T-cell (primary cell): Measurements from ENCODE around the gene AP1S2. TPM values are rescaled to one million over a fixed set of nuclear protein-coding genes. Genes with fewer than 3 reads are reported as not detected.
"Not testable (repeated sequence)": the region's sequence is repeated elsewhere in the genome, so short reads cannot be mapped to it uniquely, and the experiment has no call there.

Source experiments
- ATAC-seq, 4 experiments: fragments of 200-7000 bp in 3 of 4; fragments of 150-1000 bp in 1 of 4; cut with Tn5 transposase; replicated peaks in 1 of 4; 1 replicate in 3 of 4; 2 replicates in 1 of 4; pipeline ENCODE4 v1.10.0; 2021; ENCODE audit warnings: moderate library complexity in 3 of 4, mild to moderate bottlenecking in 2 of 4, moderate number of reproducible peaks in 1 of 4
- CTCF ChIA-PET, 2 donors: fragments of 300-600 bp; sonication (Branson Sonifier 250); formaldehyde crosslinking; loops; one replicate each; lab custom pipeline; 2022; ENCODE audit warnings: antibody characterized with exemption in 2 of 2; lab: Charles Lee
- POLR2A ChIA-PET, 2 donors: fragments of 300-600 bp; sonication (Branson Sonifier 250); formaldehyde crosslinking; loops; one replicate each; lab custom pipeline; 2022; ENCODE audit warnings: antibody characterized with exemption in 2 of 2; lab: Charles Lee
- DNase-seq, 35 experiments: peaks; one replicate each; pipeline versions ENCODE4 v3.0.0 to v3.0.0-alpha.2; 2013 to 2023
- H3K27ac ChIP-seq: one replicate; pipeline ENCODE4 v1.5.1; 2013; ENCODE audit warnings: low read length
- H3K27me3 ChIP-seq, 2 experiments: replicated peaks in 1 of 2; 1 replicate in 1 of 2; 2 replicates in 1 of 2; pipeline versions ENCODE4 v1.6.1 to v1.7.0; 2013; ENCODE audit warnings: low read length in 1 of 2, mixed read lengths in 1 of 2; ENCODE audit not compliant: control insufficient read depth in 2 of 2, insufficient read depth in 2 of 2; ENCODE audit errors: extremely low read depth in 1 of 2
- H3K36me3 ChIP-seq, 2 donors: 1 replicate in 1 of 2; 2 replicates in 1 of 2; pipeline versions ENCODE4 v1.6.1 to v1.7.0; 2013; ENCODE audit warnings: low read length in 1 of 2; ENCODE audit not compliant: control insufficient read depth in 2 of 2, insufficient read depth in 1 of 2; ENCODE audit errors: extremely low read depth in 1 of 2
- H3K4me1 ChIP-seq, 2 experiments: 1 replicate in 1 of 2; 2 replicates in 1 of 2; pipeline versions ENCODE4 v1.6.1 to v1.7.0; 2013; ENCODE audit warnings: low read length in 2 of 2, mixed read lengths in 1 of 2; ENCODE audit not compliant: insufficient read depth in 2 of 2, control insufficient read depth in 1 of 2; ENCODE audit errors: extremely low read depth in 1 of 2
- H3K4me3 ChIP-seq, 2 donors: 1 replicate in 1 of 2; 2 replicates in 1 of 2; pipeline versions ENCODE4 v1.5.1 to v1.7.0; 2013; ENCODE audit warnings: mild to moderate bottlenecking in 2 of 2, low read length in 1 of 2, moderate library complexity in 1 of 2; ENCODE audit not compliant: control insufficient read depth in 1 of 2; ENCODE audit errors: extremely low read depth in 1 of 2
- H3K9me3 ChIP-seq: 2 replicates; pipeline ENCODE4 v1.7.0; 2013
- H3K27ac Mint-ChIP-seq, 2 donors: one replicate each; pipeline ENCODE4 v1.8.0; 2020 to 2021; ENCODE audit warnings: mild to moderate bottlenecking in 2 of 2, mixed read lengths in 2 of 2
- H3K27me3 Mint-ChIP-seq, 2 donors: one replicate each; pipeline ENCODE4 v1.8.0; 2021 to 2022; ENCODE audit warnings: mixed read lengths in 2 of 2
- H3K36me3 Mint-ChIP-seq: one replicate; pipeline ENCODE4 v1.8.0; 2021; ENCODE audit warnings: mixed read lengths
- H3K4me1 Mint-ChIP-seq, 3 donors: one replicate each; pipeline ENCODE4 v1.8.0; 2020 to 2022; ENCODE audit warnings: mixed read lengths in 3 of 3, mild to moderate bottlenecking in 1 of 3
- H3K4me3 Mint-ChIP-seq, 3 donors: one replicate each; pipeline ENCODE4 v1.8.0; 2020 to 2022; ENCODE audit warnings: mild to moderate bottlenecking in 3 of 3, mixed read lengths in 3 of 3, moderate library complexity in 3 of 3
- H3K9me3 Mint-ChIP-seq, 3 donors: one replicate each; pipeline ENCODE4 v1.8.0; 2020 to 2022; ENCODE audit warnings: mixed read lengths in 3 of 3
- WGBS: methylation state at CpG from one replicate; pipeline ENCODE4 v1.1.5; 2013; ENCODE audit warnings: missing lambda C conversion rate; ENCODE audit not compliant: insufficient coverage; 5-methylcytosine and 5-hydroxymethylcytosine counted together
- total RNA-seq, 35 experiments: library from RNA in 6 of 35; stranded (reverse) in 6 of 35; fragments of 120-200 nt in 1 of 35; gene quantifications; one replicate each; pipeline versions ENCODE4 v1.2.1 to v1.2.4 and lab custom pipeline; 2013 to 2026

Gene AP1S2
- total RNA-seq, 5 donors from 2014 or later (not counting 1 experiment from before 2014, with no cell fraction given), result 19.1 to 29.5 (median 25.3) TPM

DNA sequence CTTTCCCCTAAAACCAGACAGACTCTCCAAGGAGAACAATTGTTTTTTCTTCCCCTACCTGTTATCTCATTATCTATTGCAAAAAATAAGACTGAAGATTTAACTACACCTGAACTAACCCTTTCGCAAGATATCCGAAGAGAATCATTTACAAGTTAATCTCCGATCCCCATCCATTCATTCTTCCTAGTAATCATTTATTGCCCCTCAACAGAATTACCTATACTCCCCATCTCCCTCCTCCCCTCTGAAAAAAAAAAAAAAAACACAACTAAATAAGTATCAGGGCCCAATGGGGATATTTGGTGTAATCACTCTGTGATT is 28.9 kb upstream of the AP1S2 start:
- no CpG with 5 or more reads among the region's 3 CpGs for WGBS
- ChIA-PET CTCF (no interaction called here), POLR2A (no interaction called here)
- ATAC-seq (no peak), DNase-seq (no peak)
- peaks cover 8 to 43% of the 10 kb centered on the region in 2 donors for H3K27me3 Mint-ChIP-seq
- H3K4me3 ChIP-seq, result no peak overlapping the region
- H3K4me3 Mint-ChIP-seq, result no peak overlapping the region
- peaks cover 3 to 4% (median 4%) of the 10 kb centered on the region in 3 donors for H3K9me3 Mint-ChIP-seq
- peaks cover 3 to 13% (median 12%) of the 10 kb centered on the region in 3 donors for H3K4me1 Mint-ChIP-seq
- peaks cover 0 to 6% of the 10 kb centered on the region in 2 experiments for H3K4me1 ChIP-seq
- no peaks in the 10 kb centered on the region for H3K36me3 Mint-ChIP-seq
- H3K27ac Mint-ChIP-seq, result no peak overlapping the region
- no peaks in the 10 kb centered on the region for H3K36me3 ChIP-seq
- peaks cover 0 to 3% of the 10 kb centered on the region in 2 experiments for H3K27me3 ChIP-seq
- no peak overlapping the region for H3K27ac ChIP-seq
- H3K9me3 ChIP-seq, result no peaks in the 10 kb centered on the region

DNA sequence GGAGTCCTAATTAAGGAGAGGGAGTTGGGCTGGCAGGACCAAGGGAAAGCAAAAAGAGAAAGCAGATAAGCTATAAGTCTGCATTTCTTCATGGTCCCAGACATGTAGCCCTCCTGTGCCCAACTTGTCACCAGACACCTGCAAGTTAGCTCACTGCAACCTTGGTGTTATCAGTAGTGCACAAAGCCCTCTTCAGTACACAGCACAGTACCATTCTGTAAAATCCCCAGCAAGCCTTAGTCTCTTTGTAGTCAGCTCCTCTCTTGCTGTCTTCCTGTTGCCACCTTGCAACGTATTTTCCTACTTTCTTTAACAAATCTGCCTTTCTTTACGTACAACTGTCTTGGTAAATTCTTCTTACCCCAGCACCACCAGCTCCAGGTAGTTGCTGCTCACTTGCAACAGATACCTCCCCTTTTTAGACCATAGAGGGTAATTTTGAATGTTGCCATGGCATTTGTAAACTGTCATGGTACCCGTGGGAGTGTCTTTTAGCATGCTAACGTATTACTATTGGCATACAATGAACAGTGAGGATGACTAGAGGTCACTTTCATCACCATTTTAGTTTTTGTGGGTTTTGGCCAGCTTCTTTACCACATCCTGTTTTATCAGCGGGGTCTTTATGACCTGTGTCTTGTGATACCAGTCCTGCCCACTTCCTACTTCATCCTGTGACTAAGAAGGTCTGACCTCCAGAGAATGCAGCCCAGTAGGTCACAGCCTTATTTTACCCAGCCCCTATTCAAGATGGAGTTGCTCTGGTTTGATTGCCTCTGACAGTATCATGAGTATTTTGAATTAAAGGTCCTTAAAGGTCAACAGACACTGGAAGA is 28.3 kb upstream of the AP1S2 start:
- H3K9me3 ChIP-seq, result no peaks in the 10 kb centered on the region
- Mint-ChIP-seq H3K4me1 (peaks cover 3 to 13% (median 12%) of the 10 kb centered on the region in 3 donors), H3K27ac (no peak overlapping the region), H3K4me3 (no peak overlapping the region), H3K27me3 (peaks cover 8 to 46% of the 10 kb centered on the region in 2 donors), H3K9me3 (peaks cover 3 to 4% (median 4%) of the 10 kb centered on the region in 3 donors), H3K36me3 (no peaks in the 10 kb centered on the region)
- POLR2A ChIA-PET, result no interaction called here
- H3K4me1 ChIP-seq, result peaks cover 0 to 6% of the 10 kb centered on the region in 2 experiments
- H3K27me3 ChIP-seq, result peaks cover 0 to 3% of the 10 kb centered on the region in 2 experiments
- no peaks in the 10 kb centered on the region for H3K36me3 ChIP-seq
- no CpG with 5 or more reads among the region's 5 CpGs for WGBS
- DNase-seq (peak in 3 of 35 experiments; percentile 0 to 10 (median 6)), ATAC-seq (peak in 1 of 4 experiments; percentile 39)
- CTCF ChIA-PET, result no interaction called here
- no peak overlapping the region for H3K4me3 ChIP-seq
- no peak overlapping the region for H3K27ac ChIP-seq

DNA sequence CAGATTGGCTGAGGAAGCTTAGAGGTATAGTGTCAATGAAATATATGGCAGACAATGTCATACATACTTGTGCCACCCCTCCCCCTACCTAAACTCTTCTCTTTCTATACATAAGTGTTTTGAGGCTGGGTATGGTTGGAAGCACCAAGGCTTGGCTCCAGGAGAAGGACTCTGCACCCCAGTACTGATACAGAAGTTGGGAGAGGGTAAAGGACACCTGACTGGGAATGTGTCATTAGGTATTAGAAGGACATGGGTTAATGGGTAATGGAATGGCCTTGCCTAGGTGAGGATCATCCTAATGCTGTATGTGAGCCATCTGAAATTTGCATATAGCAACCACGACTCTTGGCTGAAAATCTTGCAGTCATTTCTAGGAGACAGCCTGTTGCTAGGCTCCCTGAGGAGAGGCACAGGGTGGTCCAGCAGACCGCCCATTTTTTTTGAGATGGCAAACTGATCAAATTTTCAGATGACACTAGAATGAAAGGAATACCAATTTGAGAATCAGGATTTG is 26.8 kb upstream of the AP1S2 start:
- POLR2A ChIA-PET, result no interaction called here
- Mint-ChIP-seq H3K4me1 (peaks cover 3 to 13% (median 12%) of the 10 kb centered on the region in 3 donors), H3K27ac (no peak overlapping the region), H3K36me3 (no peaks in the 10 kb centered on the region), H3K4me3 (no peak overlapping the region), H3K9me3 (peaks cover 3 to 4% (median 4%) of the 10 kb centered on the region in 3 donors), H3K27me3 (peaks cover 8 to 38% of the 10 kb centered on the region in 2 donors)
- H3K36me3 ChIP-seq, result no peaks in the 10 kb centered on the region
- no peak for DNase-seq
- H3K4me1 ChIP-seq, result peaks cover 0 to 6% of the 10 kb centered on the region in 2 experiments
- H3K4me3 ChIP-seq, result no peak overlapping the region
- H3K27ac ChIP-seq, result no peak overlapping the region
- CTCF ChIA-PET, result no interaction called here
- peaks cover 0 to 3% of the 10 kb centered on the region in 2 experiments for H3K27me3 ChIP-seq
- no CpG with 5 or more reads among the region's 2 CpGs for WGBS
- no peak for ATAC-seq
- H3K9me3 ChIP-seq, result no peaks in the 10 kb centered on the region

DNA sequence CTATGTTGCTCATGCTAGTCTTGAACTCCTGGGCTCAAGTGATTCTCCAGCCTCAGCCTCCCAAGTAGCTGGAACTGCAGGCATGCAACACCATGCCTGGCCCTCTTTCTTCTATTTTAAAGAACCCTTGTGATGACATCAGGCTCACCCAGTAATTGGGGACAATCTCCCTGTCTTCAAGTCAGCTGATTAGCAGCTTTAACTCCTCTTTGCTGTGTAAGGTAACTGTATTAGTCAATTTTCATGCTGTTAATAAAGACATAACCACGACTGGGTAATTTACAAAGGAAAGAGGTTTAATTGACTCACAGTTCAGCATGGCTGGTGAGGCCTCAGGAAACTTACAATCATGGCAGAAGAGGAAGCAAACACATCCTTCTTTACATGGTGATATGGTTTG is 23.3 kb upstream of the AP1S2 start:
- H3K4me1 ChIP-seq, POLR2A ChIA-PET, H3K36me3 Mint-ChIP-seq, CTCF ChIA-PET, H3K9me3 ChIP-seq, H3K27ac Mint-ChIP-seq, ATAC-seq, H3K9me3 Mint-ChIP-seq, H3K36me3 ChIP-seq, H3K4me3 ChIP-seq, DNase-seq, H3K27ac ChIP-seq, H3K27me3 ChIP-seq, H3K4me3 Mint-ChIP-seq: not testable (repeated sequence)
- WGBS, result no CpG with 5 or more reads among the region's 1 CpG
- peaks cover 4 to 30% of the 10 kb centered on the region in 2 donors for H3K27me3 Mint-ChIP-seq
- H3K4me1 Mint-ChIP-seq, result peaks cover 2 to 16% (median 4%) of the 10 kb centered on the region in 3 donors

DNA sequence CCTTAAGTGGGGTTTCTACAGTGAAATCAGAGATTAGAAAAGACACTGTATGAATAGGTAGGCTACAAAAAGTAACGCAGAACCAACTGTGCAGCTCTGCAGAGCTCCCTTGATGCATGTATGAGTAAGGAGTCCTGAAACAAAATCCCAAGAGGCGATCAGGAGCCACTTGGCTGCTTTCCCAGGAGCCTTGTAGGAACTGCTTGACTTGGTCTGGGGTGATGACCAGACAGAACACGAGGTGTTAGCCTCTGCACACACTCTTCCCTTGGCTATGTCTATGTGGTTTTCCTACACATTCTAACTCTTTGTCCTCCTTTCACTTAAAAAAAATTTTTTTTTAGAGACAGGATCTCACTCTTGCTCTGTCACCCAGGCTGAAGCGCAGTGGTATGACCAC is 22.8 kb upstream of the AP1S2 start:
- H3K9me3 ChIP-seq, result no peaks in the 10 kb centered on the region
- no peak overlapping the region for H3K27ac ChIP-seq
- CTCF ChIA-PET, result no interaction called here
- Mint-ChIP-seq H3K4me1 (peaks cover 0 to 11% (median 1%) of the 10 kb centered on the region in 3 donors), H3K36me3 (no peaks in the 10 kb centered on the region), H3K27ac (no peak overlapping the region), H3K27me3 (peaks cover 4 to 27% of the 10 kb centered on the region in 2 donors), H3K4me3 (no peak overlapping the region), H3K9me3 (peaks cover 3 to 4% (median 4%) of the 10 kb centered on the region in 3 donors)
- H3K27me3 ChIP-seq, result peaks cover 0 to 3% of the 10 kb centered on the region in 2 experiments
- DNase-seq (no peak), ATAC-seq (no peak)
- no peaks in the 10 kb centered on the region for H3K4me1 ChIP-seq
- WGBS, result 100% methylated on average over 1 of the region's 4 CpGs
- no peak overlapping the region for H3K4me3 ChIP-seq
- POLR2A ChIA-PET, result no interaction called here
- H3K36me3 ChIP-seq, result no peaks in the 10 kb centered on the region

DNA sequence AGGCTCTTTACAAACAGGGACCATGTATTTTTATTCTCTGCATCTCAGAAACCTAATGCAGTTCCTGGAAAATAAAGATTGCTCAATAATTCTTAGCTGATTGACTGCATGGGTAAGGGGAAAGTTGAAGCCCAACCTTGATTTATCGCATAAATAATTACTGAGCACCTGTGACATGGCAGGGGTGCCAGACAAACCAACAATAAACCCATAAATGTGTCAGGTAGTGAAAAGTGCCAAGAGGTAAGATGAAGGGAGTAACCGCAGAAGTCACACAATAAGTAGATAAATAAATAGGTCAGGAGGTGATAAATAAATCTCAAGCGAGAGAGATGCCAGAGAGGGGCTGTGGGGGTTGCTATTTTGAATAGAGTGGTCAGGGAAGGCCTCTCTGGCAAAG is 20.1 kb upstream of the AP1S2 start:
- Mint-ChIP-seq H3K27ac (no peak overlapping the region), H3K9me3 (no peaks in the 10 kb centered on the region), H3K4me3 (no peak overlapping the region), H3K27me3 (peaks cover 3 to 11% of the 10 kb centered on the region in 2 donors), H3K36me3 (no peaks in the 10 kb centered on the region), H3K4me1 (peaks cover 0 to 11% (median 0%) of the 10 kb centered on the region in 3 donors)
- Histone ChIP-seq H3K4me3 (no peak overlapping the region), H3K27ac (no peak overlapping the region), H3K9me3 (no peaks in the 10 kb centered on the region), H3K4me1 (no peaks in the 10 kb centered on the region), H3K27me3 (peaks cover 0 to 3% of the 10 kb centered on the region in 2 experiments), H3K36me3 (no peaks in the 10 kb centered on the region)
- POLR2A ChIA-PET, result no interaction called here
- DNase-seq (no peak), ATAC-seq (no peak)
- WGBS, result 80% methylated on average over 1 of the region's 3 CpGs
- CTCF ChIA-PET, result no interaction called here
